GM19193 (cell line): Measurements from ENCODE around the gene ACTMAP.

Experiments
- POLR2A ChIP-seq: IDR thresholded peaks from 4 replicates; pipeline ENCODE4 v1.6.1; 2011; ENCODE audit not compliant: insufficient read depth, insufficient read length; ENCODE audit errors: extremely low read depth

The ACTMAP gene

GRCh38 chr19:40755791-40756190 lies 5.5 kb upstream of the ACTMAP start:
- TF ChIP-seq POLR2A: no peak

GRCh38 chr19:40755248-40755624 lies 5.0 kb upstream of the ACTMAP start:
- TF ChIP-seq POLR2A: no peak

GRCh38 chr19:40754611-40755247 lies 4.5 kb upstream of the ACTMAP start:
- no peak for TF ChIP-seq POLR2A

- no peak for TF ChIP-seq POLR2A
These were observed 2.0 kb upstream of the ACTMAP start for GRCh38 chr19:40752257-40752781.

- peak; percentile 79 for TF ChIP-seq POLR2A
These were observed 729 bp upstream of the ACTMAP start, which contains the start of gene SNRPA for GRCh38 chr19:40750874-40751537. SNRPA (plus strand) TSS chr19:40751203; CDS start chr19:40751409, 206 bp downstream.

- TF ChIP-seq POLR2A: no peak
These were observed 2.7 kb downstream of the ACTMAP start for GRCh38 chr19:40747536-40747935.

- TF ChIP-seq POLR2A: no peak
These were observed 4.9 kb downstream of the ACTMAP start for GRCh38 chr19:40745402-40745780.

GRCh38 chr19:40744554-40745401 lies 5.5 kb downstream of the ACTMAP start:
- no peak for TF ChIP-seq POLR2A

- no peak for TF ChIP-seq POLR2A
These were observed 6.4 kb downstream of the ACTMAP start for GRCh38 chr19:40743926-40744325.

GRCh38 chr19:40742886-40743285 lies 7.4 kb downstream of the ACTMAP start:
- no peak for TF ChIP-seq POLR2A

GRCh38 chr19:40742477-40742876 lies 7.8 kb downstream of the ACTMAP start:
- no peak for TF ChIP-seq POLR2A

- TF ChIP-seq POLR2A: no peak
These were observed 8.5 kb downstream of the ACTMAP start for GRCh38 chr19:40741527-40742390.

GRCh38 chr19:40740747-40741146 lies 9.5 kb downstream of the ACTMAP start:
- no peak for TF ChIP-seq POLR2A

GRCh38 chr19:40739871-40740703 lies 10.2 kb downstream of the ACTMAP start:
- no peak for TF ChIP-seq POLR2A
